Astrocyte of the hippocampus (primary cell): ENCODE measurements around the gene HAGH.
"Not testable (repeated sequence)": the region's sequence is repeated elsewhere in the genome, so short reads cannot be mapped to it uniquely, and the experiment has no call there.

ENCODE experiments used
- DNase-seq: peaks from one replicate; pipeline ENCODE4 v3.0.0; 2011; ENCODE audit warnings: low read depth, low spot score

Gene HAGH

GRCh38 chr16:1810536-1810935 lies 16.1 kb downstream of the HAGH start:
- no peak for DNase-seq

GRCh38 chr16:1810106-1810505 lies 16.5 kb downstream of the HAGH start:
- DNase-seq: no peak

- DNase-seq: no peak
Measured at GRCh38 chr16:1809281-1809801, 17.3 kb downstream of the HAGH start.

GRCh38 chr16:1808691-1809090 lies 17.9 kb downstream of the HAGH start:
- DNase-seq: no peak

GRCh38 chr16:1807626-1808025 lies 19.0 kb downstream of the HAGH start:
- no peak for DNase-seq

GRCh38 chr16:1800701-1801100 lies 25.9 kb downstream of the HAGH start:
- DNase-seq: no peak

GRCh38 chr16:1799263-1799662 lies 27.4 kb downstream of the HAGH start:
- DNase-seq: not testable (repeated sequence)

- DNase-seq: no peak
Measured at GRCh38 chr16:1794908-1795666, 31.5 kb downstream of the HAGH start.

- DNase-seq: no peak
Measured at GRCh38 chr16:1794221-1794871, 32.3 kb downstream of the HAGH start.

- DNase-seq: no peak
Measured at GRCh38 chr16:1793578-1794220, 32.9 kb downstream of the HAGH start, which contains the start of gene IGFALS. IGFALS (minus strand) TSS chr16:1793705; CDS start chr16:1793652, 53 bp downstream.

- DNase-seq: no peak
Measured at GRCh38 chr16:1792836-1793577, 33.6 kb downstream of the HAGH start.

GRCh38 chr16:1791943-1792812 lies 34.4 kb downstream of the HAGH start:
- DNase-seq: no peak

GRCh38 chr16:1791256-1791942 lies 35.2 kb downstream of the HAGH start:
- no peak for DNase-seq

GRCh38 chr16:1790611-1791255 lies 35.9 kb downstream of the HAGH start:
- no peak for DNase-seq

- DNase-seq: no peak
Measured at GRCh38 chr16:1790261-1790610, 36.4 kb downstream of the HAGH start.

- DNase-seq: no peak
Measured at GRCh38 chr16:1789643-1790045, 37.0 kb downstream of the HAGH start.

- DNase-seq: no peak
Measured at GRCh38 chr16:1788708-1789100, 37.9 kb downstream of the HAGH start.

- DNase-seq: no peak
Measured at GRCh38 chr16:1788095-1788707, 38.4 kb downstream of the HAGH start.
